Muscle layer of duodenum (tissue), 2 donors: ENCODE results near the gene FCMR.

ENCODE experiments used
- H3K27ac ChIP-seq: one replicate; pipeline ENCODE4 v1.7.0; 2013; ENCODE audit warnings: mild to moderate bottlenecking, low read length
- H3K27me3 ChIP-seq: one replicate; pipeline ENCODE4 v1.7.0; 2013; ENCODE audit warnings: low read depth, mild to moderate bottlenecking, control low read depth, low read length
- H3K36me3 ChIP-seq, 2 donors: one replicate each; pipeline ENCODE4 v1.7.0; 2013; ENCODE audit warnings: low read length in 2 of 2, control low read depth in 1 of 2, mild to moderate bottlenecking in 1 of 2; ENCODE audit not compliant: insufficient read depth in 2 of 2, control insufficient read depth in 1 of 2
- H3K4me1 ChIP-seq, 2 donors: one replicate each; pipeline ENCODE4 v1.7.0; 2013; ENCODE audit warnings: low read length in 2 of 2, mild to moderate bottlenecking in 2 of 2, control low read depth in 1 of 2, moderate library complexity in 1 of 2; ENCODE audit not compliant: insufficient read depth in 2 of 2, control insufficient read depth in 1 of 2
- H3K4me3 ChIP-seq, 2 donors: one replicate each; pipeline ENCODE4 v1.7.0; 2013; ENCODE audit warnings: low read length in 2 of 2, low read depth in 1 of 2, mild to moderate bottlenecking in 1 of 2
- H3K9me3 ChIP-seq, 2 donors: one replicate each; pipeline ENCODE4 v1.7.0; 2013; ENCODE audit warnings: low read length in 2 of 2, control low read depth in 1 of 2, mild to moderate bottlenecking in 1 of 2; ENCODE audit not compliant: control insufficient read depth in 1 of 2
- donor health status: healthy.

The FCMR gene

GRCh38 chr1:206922524-206922923 is 783 bp upstream of the FCMR start:
- Histone ChIP-seq H3K4me1 (peaks cover 0 to 5% of the 10 kb centered on the region in 2 donors), H3K27me3 (no peaks in the 10 kb centered on the region), H3K9me3 (no peaks in the 10 kb centered on the region), H3K27ac (no peak overlapping the region), H3K4me3 (no peak overlapping the region), H3K36me3 (no peaks in the 10 kb centered on the region)

GRCh38 chr1:206918076-206918475 is 3.7 kb downstream of the FCMR start:
- Histone ChIP-seq H3K4me3 (no peak overlapping the region), H3K9me3 (no peaks in the 10 kb centered on the region), H3K27me3 (no peaks in the 10 kb centered on the region), H3K36me3 (no peaks in the 10 kb centered on the region), H3K4me1 (peaks cover 0 to 5% of the 10 kb centered on the region in 2 donors), H3K27ac (no peak overlapping the region)

- Histone ChIP-seq H3K27ac (no peak overlapping the region), H3K4me1 (peaks cover 0 to 5% of the 10 kb centered on the region in 2 donors), H3K36me3 (no peaks in the 10 kb centered on the region), H3K27me3 (peaks cover 3% of the 10 kb centered on the region), H3K4me3 (no peak overlapping the region), H3K9me3 (no peaks in the 10 kb centered on the region)
Measured at GRCh38 chr1:206916000-206916709, 5.6 kb downstream of the FCMR start.

- peaks cover 4% of the 10 kb centered on the region for H3K27me3 ChIP-seq
- no peaks in the 10 kb centered on the region for H3K9me3 ChIP-seq
- H3K4me3 ChIP-seq = no peak overlapping the region
- H3K36me3 ChIP-seq = no peaks in the 10 kb centered on the region
- H3K27ac ChIP-seq = no peak overlapping the region
- H3K4me1 ChIP-seq = peaks cover 0 to 5% of the 10 kb centered on the region in 2 donors
Measured at GRCh38 chr1:206915030-206915735, 6.6 kb downstream of the FCMR start.

GRCh38 chr1:206913766-206914537 is 7.8 kb downstream of the FCMR start:
- Histone ChIP-seq H3K36me3 (no peaks in the 10 kb centered on the region), H3K9me3 (no peaks in the 10 kb centered on the region), H3K4me3 (no peak overlapping the region), H3K4me1 (peaks cover 5% of the 10 kb centered on the region in 2 donors), H3K27me3 (peaks cover 9% of the 10 kb centered on the region), H3K27ac (no peak overlapping the region)

- H3K4me1 ChIP-seq = peaks cover 5% of the 10 kb centered on the region in 2 donors
- peaks cover 9% of the 10 kb centered on the region for H3K27me3 ChIP-seq
- H3K36me3 ChIP-seq = no peaks in the 10 kb centered on the region
- H3K4me3 ChIP-seq = no peak overlapping the region
- no peaks in the 10 kb centered on the region for H3K9me3 ChIP-seq
- H3K27ac ChIP-seq = no peak overlapping the region
Measured at GRCh38 chr1:206912445-206913095, 9.2 kb downstream of the FCMR start.

- Histone ChIP-seq H3K4me3 (no peak overlapping the region), H3K4me1 (peaks cover 5% of the 10 kb centered on the region in 2 donors), H3K9me3 (no peaks in the 10 kb centered on the region), H3K27ac (no peak overlapping the region), H3K27me3 (peaks cover 9% of the 10 kb centered on the region), H3K36me3 (no peaks in the 10 kb centered on the region)
Measured at GRCh38 chr1:206911064-206911663, 10.6 kb downstream of the FCMR start.

- peaks cover 9% of the 10 kb centered on the region for H3K27me3 ChIP-seq
- H3K9me3 ChIP-seq = no peaks in the 10 kb centered on the region
- H3K27ac ChIP-seq = no peak overlapping the region
- no peaks in the 10 kb centered on the region for H3K36me3 ChIP-seq
- H3K4me1 ChIP-seq = peaks cover 5% of the 10 kb centered on the region in 2 donors
- H3K4me3 ChIP-seq = peak overlapping the region; percentile 32 to 61
Measured at GRCh38 chr1:206909883-206910318, 11.8 kb downstream of the FCMR start.

GRCh38 chr1:206909161-206909882 is 12.4 kb downstream of the FCMR start:
- Histone ChIP-seq H3K36me3 (no peaks in the 10 kb centered on the region), H3K27me3 (peaks cover 9% of the 10 kb centered on the region), H3K9me3 (no peaks in the 10 kb centered on the region), H3K27ac (no peak overlapping the region), H3K4me3 (peak overlapping the region; percentile 32 to 61), H3K4me1 (peaks cover 5% of the 10 kb centered on the region in 2 donors)

- Histone ChIP-seq H3K36me3 (no peaks in the 10 kb centered on the region), H3K27me3 (peaks cover 9% of the 10 kb centered on the region), H3K9me3 (no peaks in the 10 kb centered on the region), H3K4me1 (peaks cover 5% of the 10 kb centered on the region in 2 donors), H3K27ac (no peak overlapping the region), H3K4me3 (no peak overlapping the region)
Measured at GRCh38 chr1:206908038-206908437, 13.7 kb downstream of the FCMR start.
